Measurements from ENCODE around the gene FANCI. TPM values are rescaled to one million over a fixed set of nuclear protein-coding genes. Genes with fewer than 3 reads are reported as not detected.

Gene FANCI
- total RNA-seq, 1 donor from 2014 or later, result 11.2 TPM

GRCh38 chr15:89330881-89331595, 87.3 kb downstream of the FANCI start:
- H3K9me3 Mint-ChIP-seq (ENCODE audit: low read depth), result no peaks in the 10 kb centered on the region
- peak overlapping the region; percentile 13 for H3K27ac Mint-ChIP-seq (ENCODE audit: unreplicated experiment)
- peak overlapping the region; percentile 9 for H3K4me3 Mint-ChIP-seq (ENCODE audit: unreplicated experiment)
- peaks cover 38% of the 10 kb centered on the region for H3K36me3 Mint-ChIP-seq (ENCODE audit: low read depth)
- no peak for TF ChIP-seq CTCF (IDR thresholded peaks at IDR 0.05)
- H3K27me3 Mint-ChIP-seq (ENCODE audit: low read depth), result no peaks in the 10 kb centered on the region
- H3K4me1 Mint-ChIP-seq (ENCODE audit: low read depth), result peaks cover 46% of the 10 kb centered on the region
- DNase-seq (ENCODE audit: low spot score), result no peak

GRCh38 chr15:89332446-89332845, 88.7 kb downstream of the FANCI start:
- DNase-seq (ENCODE audit: low spot score), result no peak
- Mint-ChIP-seq H3K27ac (ENCODE audit: unreplicated experiment) (no peak overlapping the region), H3K4me1 (ENCODE audit: low read depth) (peaks cover 48% of the 10 kb centered on the region), H3K36me3 (ENCODE audit: low read depth) (peaks cover 29% of the 10 kb centered on the region), H3K27me3 (ENCODE audit: low read depth) (no peaks in the 10 kb centered on the region), H3K4me3 (ENCODE audit: unreplicated experiment) (peak overlapping the region; percentile 63), H3K9me3 (ENCODE audit: low read depth) (no peaks in the 10 kb centered on the region)
- peak; percentile 77 for TF ChIP-seq CTCF (IDR thresholded peaks at IDR 0.05)

- peak overlapping the region; percentile 75 for H3K4me3 Mint-ChIP-seq (ENCODE audit: unreplicated experiment)
- peak; percentile 93 for DNase-seq (ENCODE audit: low spot score)
- H3K9me3 Mint-ChIP-seq (ENCODE audit: low read depth), result no peaks in the 10 kb centered on the region
- H3K36me3 Mint-ChIP-seq (ENCODE audit: low read depth), result peaks cover 26% of the 10 kb centered on the region
- no peaks in the 10 kb centered on the region for H3K27me3 Mint-ChIP-seq (ENCODE audit: low read depth)
- no peak for TF ChIP-seq CTCF (IDR thresholded peaks at IDR 0.05)
- H3K4me1 Mint-ChIP-seq (ENCODE audit: low read depth), result peaks cover 48% of the 10 kb centered on the region
- no peak overlapping the region for H3K27ac Mint-ChIP-seq (ENCODE audit: unreplicated experiment)
These were observed 89.5 kb downstream of the FANCI start for GRCh38 chr15:89333011-89333860.

GRCh38 chr15:89333959-89334509, 90.3 kb downstream of the FANCI start:
- Mint-ChIP-seq H3K27me3 (ENCODE audit: low read depth) (no peaks in the 10 kb centered on the region), H3K27ac (ENCODE audit: unreplicated experiment) (peak overlapping the region; percentile 12), H3K36me3 (ENCODE audit: low read depth) (peaks cover 24% of the 10 kb centered on the region), H3K9me3 (ENCODE audit: low read depth) (no peaks in the 10 kb centered on the region), H3K4me1 (ENCODE audit: low read depth) (peaks cover 48% of the 10 kb centered on the region), H3K4me3 (ENCODE audit: unreplicated experiment) (peak overlapping the region; percentile 75)
- DNase-seq (ENCODE audit: low spot score), result peak; percentile 91
- TF ChIP-seq CTCF (IDR thresholded peaks at IDR 0.05), result no peak
